A549 (cell line): Measurements from ENCODE around the gene SLC35F4. TPM values are rescaled to one million over a fixed set of nuclear protein-coding genes. Genes with fewer than 3 reads are reported as not detected.

Experiments used
- ATAC-seq, 2 experiments: fragments of 200-7000 bp in 1 of 2; fragments of >200 bp in 1 of 2; cut with Nextera tagmentation in 1 of 2; cut with Tn5 transposase in 1 of 2; 3 replicates each; pipeline versions ENCODE4 v1.8.0 to v1.9.1; 2018 to 2020; ENCODE audit warnings: mild to moderate bottlenecking in 1 of 2, moderate library complexity in 1 of 2
- CTCF ChIA-PET: fragments of 300-600 bp; sonication (Branson Sonifier 250); formaldehyde crosslinking; extraction: SDS; loops from one replicate; lab custom pipeline; 2021; ENCODE audit warnings: antibody characterized with exemption, inconsistent platforms; lab: Yijun Ruan, JAX
- POLR2A ChIA-PET: fragments of 350-600 bp; formaldehyde crosslinking; extraction: SDS; loops from one replicate; lab custom pipeline; 2021; ENCODE audit warnings: antibody characterized with exemption, inconsistent platforms; lab: Yijun Ruan, JAX
- DNase-seq, 2 experiments: peaks; one replicate each; pipeline versions ENCODE4 v3.0.0 to v3.0.0-alpha.2; 2011 to 2016; ENCODE audit warnings: low read depth in 1 of 2, low spot score in 1 of 2
- FAIRE-seq: peaks from 2 replicates; lab custom pipeline; 2011; peaks lifted over from hg19 to GRCh38; lab: Jason Lieb, UNC
- H3K27ac ChIP-seq, 2 experiments: fragments of >200 bp; sonication (Bioruptor Twin); formaldehyde crosslinking; 3 replicates each; pipeline ENCODE4 v1.5.1; 2016 to 2017
- H3K4me1 ChIP-seq: fragments of >200 bp; sonication (Bioruptor Twin); formaldehyde crosslinking; 3 replicates; pipeline ENCODE4 v1.6.1; 2016
- H3K4me2 ChIP-seq: fragments of >200 bp; sonication (Bioruptor Twin); formaldehyde crosslinking; 3 replicates; pipeline ENCODE4 v1.6.1; 2016
- H3K4me3 ChIP-seq: fragments of >200 bp; sonication (Bioruptor Twin); formaldehyde crosslinking; 3 replicates; pipeline ENCODE4 v1.5.1; 2016
- H3K9me3 ChIP-seq: fragments of >200 bp; sonication (Bioruptor Twin); formaldehyde crosslinking; 3 replicates; pipeline ENCODE4 v1.6.1; 2016
- BHLHE40 ChIP-seq: IDR thresholded peaks from 2 replicates; pipeline ENCODE4 v1.6.1; 2012; ENCODE audit warnings: low read depth, low read length, inconsistent platforms
- CBX2 ChIP-seq: fragments of 200-600 bp; sonication (generic); IDR thresholded peaks from 2 replicates; pipeline ENCODE4 v1.6.1; 2016; ENCODE audit warnings: low read depth, mild to moderate bottlenecking, borderline replicate concordance
- CHD4 ChIP-seq: fragments of 200-600 bp; sonication (generic); IDR thresholded peaks from 2 replicates; pipeline ENCODE4 v1.6.1; 2016; ENCODE audit warnings: antibody characterized with exemption, mild to moderate bottlenecking, borderline replicate concordance
- EHMT2 ChIP-seq: fragments of 200-600 bp; sonication (generic); IDR thresholded peaks from 2 replicates; pipeline ENCODE4 v1.6.1; 2016; ENCODE audit warnings: antibody characterized with exemption, low read depth, mild to moderate bottlenecking, moderate library complexity
- EP300 ChIP-seq, 2 experiments: fragments of >200 bp; sonication (Bioruptor Twin); formaldehyde crosslinking; IDR thresholded peaks; 2 replicates in 1 of 2; 3 replicates in 1 of 2; pipeline ENCODE4 v1.6.1; 2016 to 2017
- ESRRA ChIP-seq: fragments of 150-350 bp; IDR thresholded peaks from 2 replicates; pipeline ENCODE4 v1.6.1; 2014; ENCODE audit warnings: mild to moderate bottlenecking, low read length, borderline replicate concordance
- FOSB ChIP-seq: fragments of 250-450 bp; sonication (Bioruptor Pico); IDR thresholded peaks from 2 replicates; pipeline ENCODE4 v1.5.0; 2020; ENCODE audit warnings: mild to moderate bottlenecking, moderate library complexity
- FOSL2 ChIP-seq, 2 experiments: fragments of 450-650 bp in 1 of 2; fragments of >200 bp in 1 of 2; sonication (Bioruptor Twin) in 1 of 2; formaldehyde crosslinking; IDR thresholded peaks; 2 replicates each; pipeline versions ENCODE4 v1.5.0 to v1.6.1; 2016 to 2020; ENCODE audit warnings: mild to moderate bottlenecking in 1 of 2, moderate library complexity in 1 of 2
- FOXS1 ChIP-seq: fragments of 250-450 bp; sonication (Bioruptor Pico); IDR thresholded peaks from 2 replicates; pipeline ENCODE4 v1.5.0; 2020; ENCODE audit warnings: mild to moderate bottlenecking, moderate library complexity
- GATA3 ChIP-seq: IDR thresholded peaks from 2 replicates; pipeline ENCODE4 v1.6.1; 2012; ENCODE audit warnings: borderline replicate concordance
- HDAC2 ChIP-seq: fragments of 200-600 bp; sonication (generic); IDR thresholded peaks from 2 replicates; pipeline ENCODE4 v1.6.1; 2016
- HEYL ChIP-seq: fragments of 250-450 bp; sonication (Bioruptor Pico); IDR thresholded peaks from 2 replicates; pipeline ENCODE4 v1.8.0; 2021; ENCODE audit warnings: mild to moderate bottlenecking, moderate library complexity
- HOXB13 ChIP-seq: fragments of 250-450 bp; sonication (Bioruptor Pico); IDR thresholded peaks from 2 replicates; pipeline ENCODE4 v1.5.0; 2020; ENCODE audit warnings: low read depth, mild to moderate bottlenecking, moderate library complexity
- HOXB5 ChIP-seq: fragments of 250-450 bp; sonication (Bioruptor Pico); IDR thresholded peaks from 2 replicates; pipeline ENCODE4 v1.5.0; 2020; ENCODE audit warnings: mild to moderate bottlenecking, moderate library complexity
- JUN ChIP-seq, 2 experiments: fragments of >200 bp; sonication (Bioruptor Twin); formaldehyde crosslinking; IDR thresholded peaks; 2 replicates in 1 of 2; 3 replicates in 1 of 2; pipeline ENCODE4 v1.6.1; 2016 to 2017
- KDM1A ChIP-seq: fragments of 200-600 bp; sonication (generic); IDR thresholded peaks from 2 replicates; pipeline ENCODE4 v1.6.1; 2016; ENCODE audit warnings: low read depth, mild to moderate bottlenecking
- KDM5A ChIP-seq: fragments of 200-600 bp; sonication (generic); IDR thresholded peaks from 2 replicates; pipeline ENCODE4 v1.6.1; 2016; ENCODE audit warnings: antibody characterized with exemption, mild to moderate bottlenecking
- MAFK ChIP-seq: fragments of 450-650 bp; IDR thresholded peaks from 2 replicates; pipeline ENCODE4 v1.6.1; 2014; ENCODE audit not compliant: partially characterized antibody
- NPAS2 ChIP-seq: fragments of 250-450 bp; sonication (Bioruptor Pico); IDR thresholded peaks from 2 replicates; pipeline ENCODE4 v1.8.0; 2022; ENCODE audit warnings: mild to moderate bottlenecking, moderate library complexity, borderline replicate concordance
- PHF8 ChIP-seq: fragments of 200-600 bp; sonication (generic); IDR thresholded peaks from 2 replicates; pipeline ENCODE4 v1.6.1; 2016; ENCODE audit warnings: low read depth, mild to moderate bottlenecking, antibody characterized with exemption, moderate library complexity, borderline replicate concordance
- RAD21 ChIP-seq, 2 experiments: fragments of >200 bp in 1 of 2; sonication (Bioruptor Twin) in 1 of 2; formaldehyde crosslinking in 1 of 2; IDR thresholded peaks in 1 of 2; conservative IDR thresholded peaks in 1 of 2; 2 replicates in 1 of 2; 3 replicates in 1 of 2; pipeline ENCODE4 v1.6.1; 2012 to 2018; ENCODE audit warnings: inconsistent platforms in 1 of 2
- RARB ChIP-seq: fragments of 250-450 bp; sonication (Bioruptor Pico); IDR thresholded peaks from 2 replicates; pipeline ENCODE4 v1.8.0; 2021; ENCODE audit warnings: mild to moderate bottlenecking, moderate library complexity
- RCOR1 ChIP-seq: fragments of 150-350 bp; IDR thresholded peaks from 2 replicates; pipeline ENCODE4 v1.6.1; 2014; ENCODE audit warnings: antibody characterized with exemption, low read length, low read depth
- RNF2 ChIP-seq: fragments of 200-600 bp; sonication (generic); IDR thresholded peaks from 2 replicates; pipeline ENCODE4 v1.6.1; 2016; ENCODE audit warnings: low read depth, mild to moderate bottlenecking, antibody characterized with exemption, moderate library complexity, borderline replicate concordance
- ZC3H11A ChIP-seq: fragments of 450-650 bp; IDR thresholded peaks from 2 replicates; pipeline ENCODE4 v1.6.1; 2014; ENCODE audit warnings: antibody characterized with exemption, mild to moderate bottlenecking
- ZSCAN20 ChIP-seq: fragments of 250-450 bp; sonication (Bioruptor Pico); IDR thresholded peaks from 2 replicates; pipeline ENCODE4 v1.8.0; 2022; ENCODE audit warnings: mild to moderate bottlenecking, moderate library complexity
- WGBS: methylation state at CpG from one replicate; pipeline ENCODE4 v1.1.6; 2017; ENCODE audit errors: missing lambda C conversion rate; 5-methylcytosine and 5-hydroxymethylcytosine counted together
- polyA plus RNA-seq, 4 experiments: library from polyadenylated mRNA; depleted of rRNA in 3 of 4; stranded (reverse); fragments of >200 nt; fragmentation: RNase III in 1 of 4; extraction: RNeasy Plus Mini Kit Qiagen cat#74134 plus additional on column Dnase treatment in 1 of 4; gene quantifications; 2 replicates in 3 of 4; 3 replicates in 1 of 4; pipeline ENCODE4 v1.2.3, GENCODE V29; 2011 to 2017
- TF ChIP-seq, protein P1 (sequence below): fragments of >200 bp; sonication (Bioruptor Twin); formaldehyde crosslinking; IDR thresholded peaks from 3 replicates; pipeline ENCODE4 v1.6.1; 2016
- TF ChIP-seq, protein P2 (sequence below): fragments of 150-350 bp; IDR thresholded peaks from 2 replicates; pipeline ENCODE4 v1.6.1; 2014; ENCODE audit warnings: low read depth, mild to moderate bottlenecking, low read length
- TF ChIP-seq, protein P3 (sequence below): fragments of >200 bp; sonication (Bioruptor Twin); formaldehyde crosslinking; IDR thresholded peaks from 2 replicates; pipeline ENCODE4 v1.6.1; 2016
- TF ChIP-seq, protein P4 (sequence below): IDR thresholded peaks from 2 replicates; pipeline ENCODE4 v1.6.1; 2012; ENCODE audit warnings: low read depth, borderline replicate concordance
- TF ChIP-seq, protein P5 (sequence below): fragments of 250-450 bp; sonication (Bioruptor Pico); IDR thresholded peaks from 2 replicates; pipeline ENCODE4 v1.5.0; 2021; ENCODE audit warnings: mild to moderate bottlenecking, moderate library complexity, borderline replicate concordance

Gene SLC35F4
- polyA plus RNA-seq, 2 of the 4 experiments (the other 2 are of a cell fraction) = not detected

DNA sequence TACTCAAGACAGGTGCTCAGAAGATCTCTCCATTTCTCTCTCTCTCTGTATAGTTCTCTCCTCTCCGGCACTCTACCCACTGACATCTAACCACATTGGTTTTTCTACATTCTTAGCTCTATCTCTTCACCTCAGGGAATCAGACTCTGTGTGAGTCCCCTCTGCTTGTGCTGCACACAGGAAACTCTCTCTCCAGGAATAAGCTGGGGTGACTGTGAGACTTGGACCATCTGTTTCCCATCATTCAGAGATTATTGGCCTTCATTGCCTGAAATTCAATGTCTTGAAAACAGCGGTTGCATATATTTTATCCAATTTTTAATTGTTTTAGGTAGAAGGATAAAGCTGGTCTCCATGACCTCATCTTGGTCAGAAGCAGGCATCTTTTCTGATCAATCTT, 105.0 kb downstream of the SLC35F4 start:
- CTCF ChIA-PET = no interaction called here
- Histone ChIP-seq H3K4me3 (no peak overlapping the region), H3K9me3 (0 out of 3 replicates have a peak, but pooled peaks cover 4% of the 10 kb centered on the region), H3K4me2 (no peak overlapping the region), H3K4me1 (no peaks in the 10 kb centered on the region), H3K27ac (no peak overlapping the region)
- ATAC-seq = no peak
- no peak for TF ChIP-seq CBX2
- no peak for TF ChIP-seq KDM1A
- TF ChIP-seq PHF8 = no peak
- TF ChIP-seq, protein P1, sequence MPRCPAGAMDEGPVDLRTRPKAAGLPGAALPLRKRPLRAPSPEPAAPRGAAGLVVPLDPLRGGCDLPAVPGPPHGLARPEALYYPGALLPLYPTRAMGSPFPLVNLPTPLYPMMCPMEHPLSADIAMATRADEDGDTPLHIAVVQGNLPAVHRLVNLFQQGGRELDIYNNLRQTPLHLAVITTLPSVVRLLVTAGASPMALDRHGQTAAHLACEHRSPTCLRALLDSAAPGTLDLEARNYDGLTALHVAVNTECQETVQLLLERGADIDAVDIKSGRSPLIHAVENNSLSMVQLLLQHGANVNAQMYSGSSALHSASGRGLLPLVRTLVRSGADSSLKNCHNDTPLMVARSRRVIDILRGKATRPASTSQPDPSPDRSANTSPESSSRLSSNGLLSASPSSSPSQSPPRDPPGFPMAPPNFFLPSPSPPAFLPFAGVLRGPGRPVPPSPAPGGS = no peak
- no peak for TF ChIP-seq MAFK
- no peak for TF ChIP-seq ZSCAN20 (CRISPR knock-in tag)
- TF ChIP-seq, protein P2, sequence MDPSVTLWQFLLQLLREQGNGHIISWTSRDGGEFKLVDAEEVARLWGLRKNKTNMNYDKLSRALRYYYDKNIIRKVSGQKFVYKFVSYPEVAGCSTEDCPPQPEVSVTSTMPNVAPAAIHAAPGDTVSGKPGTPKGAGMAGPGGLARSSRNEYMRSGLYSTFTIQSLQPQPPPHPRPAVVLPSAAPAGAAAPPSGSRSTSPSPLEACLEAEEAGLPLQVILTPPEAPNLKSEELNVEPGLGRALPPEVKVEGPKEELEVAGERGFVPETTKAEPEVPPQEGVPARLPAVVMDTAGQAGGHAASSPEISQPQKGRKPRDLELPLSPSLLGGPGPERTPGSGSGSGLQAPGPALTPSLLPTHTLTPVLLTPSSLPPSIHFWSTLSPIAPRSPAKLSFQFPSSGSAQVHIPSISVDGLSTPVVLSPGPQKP = no peak
- no peak for TF ChIP-seq KDM5A
- TF ChIP-seq, protein P3, sequence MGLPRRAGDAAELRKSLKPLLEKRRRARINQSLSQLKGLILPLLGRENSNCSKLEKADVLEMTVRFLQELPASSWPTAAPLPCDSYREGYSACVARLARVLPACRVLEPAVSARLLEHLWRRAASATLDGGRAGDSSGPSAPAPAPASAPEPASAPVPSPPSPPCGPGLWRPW = no peak
- no peak for TF ChIP-seq FOSL2 (IDR thresholded peaks at IDR 0.05)
- TF ChIP-seq FOSL2 (CRISPR knock-in tag; IDR thresholded peaks at IDR 0.05) = no peak
- TF ChIP-seq, protein P4, sequence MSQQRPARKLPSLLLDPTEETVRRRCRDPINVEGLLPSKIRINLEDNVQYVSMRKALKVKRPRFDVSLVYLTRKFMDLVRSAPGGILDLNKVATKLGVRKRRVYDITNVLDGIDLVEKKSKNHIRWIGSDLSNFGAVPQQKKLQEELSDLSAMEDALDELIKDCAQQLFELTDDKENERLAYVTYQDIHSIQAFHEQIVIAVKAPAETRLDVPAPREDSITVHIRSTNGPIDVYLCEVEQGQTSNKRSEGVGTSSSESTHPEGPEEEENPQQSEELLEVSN = no peak
- TF ChIP-seq HOXB13 (CRISPR knock-in tag) = no peak
- TF ChIP-seq FOSB = no peak
- TF ChIP-seq HDAC2 = no peak
- TF ChIP-seq RNF2 = no peak
- no peak for TF ChIP-seq EHMT2
- TF ChIP-seq, protein P5, sequence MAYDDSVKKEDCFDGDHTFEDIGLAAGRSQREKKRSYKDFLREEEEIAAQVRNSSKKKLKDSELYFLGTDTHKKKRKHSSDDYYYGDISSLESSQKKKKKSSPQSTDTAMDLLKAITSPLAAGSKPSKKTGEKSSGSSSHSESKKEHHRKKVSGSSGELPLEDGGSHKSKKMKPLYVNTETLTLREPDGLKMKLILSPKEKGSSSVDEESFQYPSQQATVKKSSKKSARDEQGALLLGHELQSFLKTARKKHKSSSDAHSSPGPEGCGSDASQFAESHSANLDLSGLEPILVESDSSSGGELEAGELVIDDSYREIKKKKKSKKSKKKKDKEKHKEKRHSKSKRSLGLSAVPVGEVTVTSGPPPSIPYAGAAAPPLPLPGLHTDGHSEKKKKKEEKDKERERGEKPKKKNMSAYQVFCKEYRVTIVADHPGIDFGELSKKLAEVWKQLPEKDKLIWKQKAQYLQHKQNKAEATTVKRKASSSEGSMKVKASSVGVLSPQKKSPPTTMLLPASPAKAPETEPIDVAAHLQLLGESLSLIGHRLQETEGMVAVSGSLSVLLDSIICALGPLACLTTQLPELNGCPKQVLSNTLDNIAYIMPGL = no peak
- TF ChIP-seq GATA3 = no peak
- TF ChIP-seq RAD21 (conservative IDR thresholded peaks at IDR 0.05 in 1 of 2, IDR thresholded peaks at IDR 0.05 in 1 of 2) = no peak
- no peak for DNase-seq
- POLR2A ChIA-PET = no interaction called here
- no peak for FAIRE-seq
- WGBS = 38% methylated on average over 2 of the region's 2 CpGs

DNA sequence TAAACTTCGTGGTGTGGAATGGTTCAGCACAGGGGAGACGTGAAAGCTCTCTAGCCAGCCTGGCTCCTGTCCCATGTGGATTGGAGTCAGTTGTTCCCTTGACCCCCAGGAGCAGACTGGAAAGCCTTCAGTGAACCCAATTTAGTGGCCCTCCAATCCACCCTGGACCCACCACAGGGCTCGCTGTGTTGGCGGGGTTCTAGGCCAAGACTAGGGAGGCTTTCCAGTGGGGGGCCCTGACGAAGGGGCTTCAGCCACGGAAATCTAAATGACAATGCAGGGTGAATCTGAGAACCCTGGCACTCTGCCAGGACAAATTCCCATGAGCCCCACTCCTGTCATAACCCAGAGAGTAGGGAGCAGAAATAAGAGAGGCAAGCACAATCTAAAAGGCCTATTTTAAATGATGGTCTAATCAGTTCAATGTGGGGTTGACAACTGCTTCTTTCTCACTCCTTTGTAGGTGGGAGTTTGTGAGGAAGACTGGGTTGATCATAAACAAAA, 110.8 kb downstream of the SLC35F4 start:
- Histone ChIP-seq H3K4me2 (no peak overlapping the region), H3K4me1 (peaks cover 11% of the 10 kb centered on the region; the same call in 1 of the 3 replicates), H3K9me3 (0 out of 3 replicates have a peak, but pooled peaks cover 2% of the 10 kb centered on the region), H3K27ac (no peak overlapping the region), H3K4me3 (no peak overlapping the region)
- ChIA-PET POLR2A (no interaction called here), CTCF (no interaction called here)
- ATAC-seq = no peak
- DNase-seq = no peak
- TF ChIP-seq HOXB5 (CRISPR knock-in tag) (no peak), JUN (IDR thresholded peaks at IDR 0.05) (no peak), FOXS1 (no peak), FOSL2 (IDR thresholded peaks at IDR 0.05) (no peak), FOSL2 (CRISPR knock-in tag; IDR thresholded peaks at IDR 0.05) (no peak), ZSCAN20 (CRISPR knock-in tag) (no peak), RARB (no peak), GATA3 (no peak), EP300 (IDR thresholded peaks at IDR 0.05) (no peak), RCOR1 (no peak), NPAS2 (CRISPR knock-in tag) (no peak), HEYL (CRISPR knock-in tag) (no peak), RNF2 (no peak), BHLHE40 (no peak), CHD4 (no peak), ESRRA (no peak), ZC3H11A (no peak)
- TF ChIP-seq, protein P2 = no peak
- WGBS = 52% methylated on average over 4 of the region's 6 CpGs
- FAIRE-seq = no peak
